ENCODE data around the gene HECTD1.
A peak's percentile ranks its signal among the peaks of the same experiment; 100 is the strongest.
"Not testable (repeated sequence)": the region's sequence is repeated elsewhere in the genome, so short reads cannot be mapped to it uniquely, and the experiment has no call there.

HECTD1 gene

GRCh38 chr14:31069343-31069742 lies 138.2 kb downstream of the HECTD1 start:
- TF ChIP-seq CTCF (IDR thresholded peaks at IDR 0.05; ENCODE audit: low read depth, low read length) = no peak
- no peak for DNase-seq (ENCODE audit: extremely low read depth, low read depth)

DNA sequence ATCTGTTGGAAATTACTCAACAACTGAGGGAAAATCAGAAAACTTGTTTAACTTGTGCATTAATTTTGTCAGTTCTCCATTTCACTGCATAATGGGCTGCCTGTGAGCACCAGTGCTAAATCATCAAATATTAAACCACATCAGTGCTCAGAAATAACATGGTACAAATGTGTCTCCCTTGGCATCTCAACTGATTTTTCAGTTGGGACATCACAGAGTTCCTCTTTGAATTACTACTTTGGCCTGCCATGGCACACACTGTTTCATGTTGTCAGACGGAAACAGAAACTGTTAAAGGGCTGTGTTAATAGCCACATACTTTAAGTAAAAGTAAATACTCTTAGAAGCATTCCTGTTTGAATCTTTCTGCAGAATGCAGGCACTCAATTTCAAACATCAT lies 139.4 kb downstream of the HECTD1 start:
- no peak for DNase-seq (ENCODE audit: extremely low read depth, low read depth)
- TF ChIP-seq CTCF (IDR thresholded peaks at IDR 0.05; ENCODE audit: low read depth, low read length) = no peak

- not testable (repeated sequence) for DNase-seq (ENCODE audit: extremely low read depth, low read depth)
These were observed 144.7 kb downstream of the HECTD1 start for GRCh38 chr14:31062908-31063307.

DNA sequence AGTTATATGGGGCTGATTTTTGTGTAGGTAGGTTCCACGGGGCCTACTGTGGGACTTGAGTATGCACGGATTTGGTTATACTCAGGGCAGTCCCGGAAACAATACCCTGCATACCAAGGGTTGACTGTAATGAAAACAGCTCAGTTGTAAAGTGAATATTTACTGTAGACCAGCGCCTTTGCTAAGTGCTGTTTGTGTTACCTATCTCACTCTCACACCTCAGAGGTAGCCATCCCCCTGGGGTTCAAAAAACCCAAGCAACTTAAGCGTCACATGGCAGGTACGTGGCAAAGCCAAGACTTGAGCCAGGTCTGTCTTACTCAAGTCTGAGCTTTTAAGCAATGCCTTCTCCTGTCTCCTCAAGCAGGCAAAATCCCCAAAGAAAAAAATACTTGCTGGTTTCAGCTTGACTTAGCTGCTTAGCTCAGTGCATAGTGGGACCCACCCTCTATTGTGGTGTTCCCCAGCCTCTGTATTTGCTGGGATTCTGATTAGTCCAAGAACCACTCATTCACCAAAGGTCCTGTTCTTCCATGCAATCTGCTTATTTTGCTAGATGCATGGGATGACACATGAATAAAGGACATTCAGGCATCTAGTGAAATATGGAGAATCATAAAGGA lies 147.2 kb downstream of the HECTD1 start:
- no peak for TF ChIP-seq CTCF (IDR thresholded peaks at IDR 0.05; ENCODE audit: low read depth, low read length)

DNA sequence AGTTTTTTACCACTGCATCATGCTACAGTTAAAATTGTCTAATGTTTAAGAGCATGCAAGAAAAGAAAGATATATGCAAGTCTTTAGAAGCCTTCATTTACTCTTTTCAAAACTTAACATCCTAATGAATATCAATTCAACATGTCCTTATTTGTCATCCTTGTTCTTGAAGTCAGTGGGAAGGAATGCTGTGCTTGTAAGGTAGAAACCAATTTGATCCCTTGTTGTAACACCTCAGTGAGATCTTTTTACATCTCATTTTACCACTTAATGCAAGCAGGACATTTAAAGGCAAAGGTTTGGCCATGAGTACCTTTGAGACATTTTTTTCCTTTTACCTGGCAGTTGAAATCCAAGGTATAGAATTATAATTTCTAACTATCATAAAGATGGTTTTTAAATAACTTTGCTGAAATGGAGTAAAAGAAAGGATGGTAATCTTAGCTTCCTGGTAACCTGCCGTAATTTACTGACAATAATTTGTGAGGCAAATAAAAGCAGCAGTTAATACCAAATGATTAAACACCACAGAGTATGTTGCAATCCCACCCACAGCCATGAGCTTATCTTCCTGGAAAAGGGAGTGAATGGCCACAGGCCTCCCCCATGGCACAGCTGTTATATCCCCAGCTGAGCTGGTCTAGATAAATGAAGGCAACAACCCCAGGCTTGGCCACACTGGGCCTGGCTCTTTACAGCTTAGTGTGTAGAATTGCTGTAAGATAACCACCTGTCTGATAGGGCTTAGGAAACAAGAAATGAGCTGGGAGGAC lies 148.3 kb downstream of the HECTD1 start:
- no peak for TF ChIP-seq CTCF (IDR thresholded peaks at IDR 0.05; ENCODE audit: low read depth, low read length)

More for the DNA sequence above, 147.2 kb downstream of the HECTD1 start:
- no peak for DNase-seq (ENCODE audit: extremely low read depth, low read depth)

DNA sequence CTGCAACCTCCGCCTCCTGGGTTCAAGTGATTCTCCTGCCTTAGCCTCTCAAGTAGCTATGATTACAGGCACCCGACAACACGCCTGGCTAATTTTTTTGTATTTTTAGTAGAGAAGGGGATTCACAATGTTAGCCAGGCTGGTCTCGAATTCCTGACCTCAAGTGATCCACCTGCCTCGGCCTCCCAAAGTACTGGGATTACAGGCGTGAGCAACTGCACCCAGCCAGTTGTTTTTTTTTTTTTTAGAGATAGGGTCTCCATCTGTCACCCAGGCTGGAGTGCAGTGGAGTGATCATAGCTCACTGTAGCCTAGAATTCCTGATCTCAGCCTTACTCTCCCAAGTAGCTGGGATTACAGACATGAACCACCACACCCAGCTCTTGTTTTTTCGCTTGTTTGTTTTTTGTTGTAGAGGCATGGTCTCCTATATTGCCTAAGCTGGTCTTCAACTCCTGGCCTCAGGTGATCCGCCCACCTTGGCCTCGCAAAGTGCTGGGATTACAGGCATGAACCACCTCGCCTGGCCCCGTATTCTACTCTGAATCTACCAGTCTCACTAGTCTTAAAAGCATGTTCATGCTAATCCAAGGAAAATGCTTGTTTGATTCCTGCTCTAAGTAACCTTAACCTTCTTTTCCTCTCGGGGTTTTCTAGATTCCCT lies 149.8 kb downstream of the HECTD1 start:
- DNase-seq (ENCODE audit: extremely low read depth, low read depth) = no peak
- no peak for TF ChIP-seq CTCF (IDR thresholded peaks at IDR 0.05; ENCODE audit: low read depth, low read length)

More for the DNA sequence above, 148.3 kb downstream of the HECTD1 start:
- peak; percentile 37 for DNase-seq (ENCODE audit: extremely low read depth, low read depth)

GRCh38 chr14:31057035-31057434 lies 150.6 kb downstream of the HECTD1 start:
- DNase-seq (ENCODE audit: extremely low read depth, low read depth) = no peak
- TF ChIP-seq CTCF (IDR thresholded peaks at IDR 0.05; ENCODE audit: low read depth, low read length) = no peak

DNA sequence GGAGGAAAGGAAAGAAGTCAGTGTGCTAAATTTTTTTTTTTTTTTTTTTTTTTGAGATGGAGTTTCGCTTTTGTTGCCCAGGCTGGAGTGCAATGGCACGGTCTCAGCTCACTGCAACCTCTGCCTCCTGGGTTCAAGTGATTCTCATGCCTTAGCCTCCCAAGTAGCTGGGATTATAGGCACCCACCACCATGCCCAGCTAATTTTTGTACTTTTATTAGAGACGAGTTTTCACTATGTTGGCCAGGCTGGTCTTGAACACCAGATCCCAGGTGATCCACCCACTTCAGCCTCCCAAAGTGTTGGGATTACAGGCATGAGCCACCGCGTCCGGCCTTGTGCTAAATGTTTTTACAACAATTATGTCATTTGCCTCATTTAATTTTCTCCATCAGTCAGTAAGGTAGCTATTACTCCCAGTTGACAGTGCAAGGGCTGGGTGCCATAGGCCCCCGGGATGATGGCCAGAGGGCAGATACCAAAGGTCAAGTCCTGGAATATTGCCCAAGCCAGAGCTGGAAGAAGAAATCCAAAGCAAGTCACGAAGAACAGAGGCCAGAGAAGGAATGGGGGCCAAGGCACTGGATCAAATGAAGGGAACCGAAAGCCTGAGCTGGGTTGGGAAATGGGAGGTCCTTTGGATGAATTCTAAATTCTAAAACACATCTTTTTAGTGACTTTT lies 154.5 kb downstream of the HECTD1 start:
- peak; percentile 50 for DNase-seq (ENCODE audit: extremely low read depth, low read depth)

Measured in AG09319 (cell line).